Measurements from ENCODE around the gene POLG2.
"Not testable (repeated sequence)": the region's sequence is repeated elsewhere in the genome, so short reads cannot be mapped to it uniquely, and the experiment has no call there.

The POLG2 gene

DNA sequence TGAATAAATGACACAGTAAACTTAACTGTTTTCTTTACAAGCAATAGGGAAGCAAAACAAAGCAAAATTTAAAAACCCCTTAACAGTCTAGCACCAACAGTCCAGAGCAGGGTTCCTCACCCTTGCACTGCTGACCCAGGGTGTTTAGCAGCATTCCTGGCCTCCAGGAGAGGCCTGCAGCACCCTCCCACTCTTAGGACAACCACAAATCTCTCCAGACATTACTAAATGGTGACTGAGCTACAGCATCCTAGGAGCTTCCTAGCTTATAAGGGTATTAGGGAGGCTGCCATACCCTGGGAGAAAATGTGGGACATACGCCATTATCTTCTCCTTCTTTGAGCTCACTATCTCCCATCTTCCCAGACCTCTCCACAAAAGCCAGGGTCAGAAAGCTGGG lies 15.9 kb downstream of the POLG2 start:
- no peaks in the 10 kb centered on the region for H3K4me1 Mint-ChIP-seq (ENCODE audit: low read depth)
- H3K4me3 Mint-ChIP-seq = no peak overlapping the region
- H3K36me3 Mint-ChIP-seq (ENCODE audit: low read depth) = peaks cover 45% of the 10 kb centered on the region
- H3K27ac Mint-ChIP-seq = no peak overlapping the region
- H3K9me3 Mint-ChIP-seq = no peaks in the 10 kb centered on the region
- no peaks in the 10 kb centered on the region for H3K27me3 Mint-ChIP-seq

DNA sequence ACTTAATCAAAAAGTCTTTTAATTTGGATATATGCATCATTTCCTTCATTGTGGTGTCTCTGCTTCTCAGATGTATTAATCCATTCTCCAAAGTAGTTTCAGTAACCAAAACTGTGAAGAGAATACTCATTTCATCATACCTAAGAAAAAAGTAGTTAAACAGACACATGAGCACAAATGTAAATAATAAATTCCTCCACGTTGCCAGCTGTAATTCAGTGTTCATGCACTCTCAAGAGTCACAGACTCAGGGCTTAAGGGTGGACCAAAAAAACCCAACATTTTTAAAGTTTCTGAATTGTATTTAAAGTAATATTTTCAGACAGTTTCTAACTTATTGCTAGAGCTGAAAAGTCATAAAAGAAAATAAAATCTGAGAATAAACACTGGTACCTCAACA lies 19.0 kb downstream of the POLG2 start:
- no peaks in the 10 kb centered on the region for H3K4me1 Mint-ChIP-seq (ENCODE audit: low read depth)
- H3K27ac Mint-ChIP-seq = no peak overlapping the region
- H3K4me3 Mint-ChIP-seq = no peak overlapping the region
- H3K36me3 Mint-ChIP-seq (ENCODE audit: low read depth) = peaks cover 16% of the 10 kb centered on the region
- H3K27me3 Mint-ChIP-seq = no peaks in the 10 kb centered on the region
- H3K9me3 Mint-ChIP-seq = no peaks in the 10 kb centered on the region

DNA sequence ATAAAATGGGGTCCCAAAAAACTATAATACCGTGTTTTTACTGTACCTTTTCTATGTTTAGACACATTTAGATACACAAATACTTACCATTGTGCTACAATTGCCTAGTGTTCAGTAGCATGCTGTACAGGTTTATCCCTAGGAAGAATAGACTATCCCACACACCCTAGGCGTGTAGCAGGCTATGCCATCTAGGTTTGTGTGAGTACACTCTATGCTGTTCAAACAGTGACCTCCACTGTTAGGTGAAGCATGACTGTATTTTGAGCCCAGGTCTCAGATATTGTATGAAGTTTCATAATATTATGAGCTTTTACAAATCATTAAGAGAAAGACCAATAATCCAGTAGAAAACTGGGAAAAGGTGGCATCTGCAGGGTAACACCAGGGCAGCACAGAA lies 24.3 kb downstream of the POLG2 start:
- no peaks in the 10 kb centered on the region for H3K27me3 Mint-ChIP-seq
- H3K4me3 Mint-ChIP-seq = no peak overlapping the region
- no peaks in the 10 kb centered on the region for H3K4me1 Mint-ChIP-seq (ENCODE audit: low read depth)
- no peak overlapping the region for H3K27ac Mint-ChIP-seq
- peaks cover 8% of the 10 kb centered on the region for H3K36me3 Mint-ChIP-seq (ENCODE audit: low read depth)
- no peaks in the 10 kb centered on the region for H3K9me3 Mint-ChIP-seq

DNA sequence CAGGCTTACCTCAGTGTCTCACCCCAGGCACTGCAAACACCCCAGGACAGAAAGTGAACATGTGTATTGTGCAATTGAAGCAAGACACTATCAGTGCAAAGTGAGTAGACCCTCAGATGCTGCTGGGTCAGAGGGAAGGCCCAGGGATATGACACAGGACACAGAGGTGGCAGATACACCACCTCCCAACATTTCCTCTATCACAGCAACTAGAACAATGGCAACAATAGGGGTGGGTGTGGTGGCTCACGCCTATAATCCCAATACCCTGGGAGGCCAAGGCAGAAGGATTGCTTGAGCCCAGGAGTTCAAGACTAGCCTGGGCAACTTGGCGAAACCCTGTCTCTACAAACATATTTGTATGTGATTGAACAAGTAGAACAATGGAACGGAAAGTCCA lies 25.4 kb downstream of the POLG2 start:
- no peak overlapping the region for H3K27ac Mint-ChIP-seq
- H3K4me1 Mint-ChIP-seq (ENCODE audit: low read depth) = no peaks in the 10 kb centered on the region
- no peaks in the 10 kb centered on the region for H3K36me3 Mint-ChIP-seq (ENCODE audit: low read depth)
- H3K4me3 Mint-ChIP-seq = no peak overlapping the region
- no peaks in the 10 kb centered on the region for H3K9me3 Mint-ChIP-seq
- H3K27me3 Mint-ChIP-seq = no peaks in the 10 kb centered on the region

DNA sequence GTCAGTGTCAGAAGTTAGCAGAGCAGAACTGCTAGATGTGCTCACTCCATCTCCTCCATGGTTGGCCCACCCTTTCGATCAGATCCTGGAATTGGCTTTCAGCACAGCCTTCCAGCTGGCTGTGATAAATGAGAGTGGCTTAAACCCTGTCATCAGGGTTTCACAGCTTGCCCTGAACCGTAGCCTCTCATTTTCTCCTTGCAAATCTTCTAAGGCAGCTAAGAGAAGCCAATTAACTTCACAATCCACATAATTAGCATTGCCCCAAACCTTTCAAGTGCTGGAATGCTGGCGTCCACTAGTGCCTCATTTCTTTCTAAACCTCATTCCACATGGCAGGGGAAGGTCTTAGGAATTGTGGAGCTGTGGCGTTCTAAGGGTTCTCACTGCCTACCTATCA lies 26.2 kb downstream of the POLG2 start:
- Mint-ChIP-seq H3K27me3 (no peaks in the 10 kb centered on the region), H3K4me3 (no peak overlapping the region), H3K9me3 (no peaks in the 10 kb centered on the region), H3K36me3 (ENCODE audit: low read depth) (no peaks in the 10 kb centered on the region), H3K4me1 (ENCODE audit: low read depth) (no peaks in the 10 kb centered on the region), H3K27ac (no peak overlapping the region)

DNA sequence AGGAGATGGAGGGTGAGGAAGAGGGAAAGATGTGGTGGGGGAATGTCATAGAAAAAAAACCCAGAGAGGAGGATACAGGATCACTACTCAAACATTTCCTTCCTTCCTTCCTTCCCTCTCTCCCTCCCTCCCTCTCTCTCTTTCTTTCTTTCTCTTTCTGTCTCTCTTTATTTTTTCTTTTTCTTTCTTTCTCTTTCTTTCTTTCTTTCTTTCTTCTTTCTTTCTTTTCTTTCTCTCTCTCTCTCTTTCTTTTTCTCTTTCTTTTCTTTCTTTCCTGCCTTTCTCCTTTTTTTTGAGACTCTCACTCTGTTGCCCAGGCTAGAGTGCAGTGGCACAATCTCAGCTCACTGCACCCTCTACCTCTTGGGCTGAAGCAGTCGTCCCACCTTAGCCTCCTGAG lies 30.0 kb downstream of the POLG2 start:
- H3K9me3 Mint-ChIP-seq; H3K27me3 Mint-ChIP-seq; H3K36me3 Mint-ChIP-seq (ENCODE audit: low read depth); H3K27ac Mint-ChIP-seq; H3K4me1 Mint-ChIP-seq (ENCODE audit: low read depth); H3K4me3 Mint-ChIP-seq: not testable (repeated sequence)

DNA sequence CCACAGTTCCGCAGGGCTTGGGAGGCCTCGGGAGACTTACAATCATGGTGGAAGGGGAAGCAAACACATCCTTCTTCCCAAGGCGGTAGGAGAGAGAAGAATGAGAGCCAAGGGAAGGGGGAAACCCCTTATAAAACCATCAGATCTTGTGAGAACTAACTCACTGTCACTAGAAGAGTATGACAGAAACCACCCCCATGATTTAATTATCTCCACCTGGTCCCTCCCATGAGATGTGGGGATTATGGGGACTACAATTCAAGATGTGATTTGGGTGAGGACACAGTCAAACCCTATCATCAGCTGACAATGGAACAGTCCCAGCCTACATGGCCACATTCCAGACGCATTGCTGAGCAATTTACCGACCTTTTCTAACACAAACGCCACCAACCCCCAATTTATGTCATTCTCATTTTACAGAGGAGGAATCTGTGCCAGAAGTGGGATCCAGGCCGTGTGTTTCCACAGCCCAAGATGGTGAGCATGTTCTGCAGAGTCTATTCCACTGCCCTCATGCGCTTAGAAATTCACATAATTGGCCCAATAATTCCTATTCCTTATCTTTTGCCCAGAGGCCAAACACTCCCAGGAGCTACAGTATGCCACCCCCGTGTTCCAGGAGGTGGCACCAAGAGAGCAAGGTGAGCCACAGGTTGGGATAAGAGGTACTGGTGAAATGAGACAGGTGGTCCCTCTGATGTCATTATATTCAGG lies 30.7 kb downstream of the POLG2 start:
- H3K27me3 Mint-ChIP-seq = no peaks in the 10 kb centered on the region
- H3K36me3 Mint-ChIP-seq (ENCODE audit: low read depth) = no peaks in the 10 kb centered on the region
- no peak overlapping the region for H3K4me3 Mint-ChIP-seq
- H3K9me3 Mint-ChIP-seq = no peaks in the 10 kb centered on the region
- H3K27ac Mint-ChIP-seq = no peak overlapping the region
- no peaks in the 10 kb centered on the region for H3K4me1 Mint-ChIP-seq (ENCODE audit: low read depth)

DNA sequence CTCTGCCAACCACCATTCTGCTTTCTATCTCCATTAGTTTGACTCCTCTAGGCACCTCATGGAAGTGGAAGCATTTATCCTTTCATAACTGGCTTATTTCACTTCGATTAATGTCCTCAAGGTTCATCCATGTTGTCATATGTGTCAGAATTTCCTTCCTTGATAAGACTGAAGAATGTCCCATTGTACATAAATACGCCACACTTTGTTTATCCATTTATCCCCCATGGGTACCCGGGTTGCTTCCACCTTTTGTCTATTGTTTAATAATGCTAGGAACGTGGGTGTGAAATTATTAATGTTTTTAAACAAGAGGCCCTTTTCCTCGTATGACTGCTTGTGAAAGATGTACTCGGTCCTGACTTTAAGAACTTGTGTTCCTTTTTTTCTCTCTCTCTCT lies 35.1 kb downstream of the POLG2 start:
- H3K27ac Mint-ChIP-seq = no peak overlapping the region
- no peaks in the 10 kb centered on the region for H3K36me3 Mint-ChIP-seq (ENCODE audit: low read depth)
- no peak overlapping the region for H3K4me3 Mint-ChIP-seq
- no peaks in the 10 kb centered on the region for H3K9me3 Mint-ChIP-seq
- H3K27me3 Mint-ChIP-seq = no peaks in the 10 kb centered on the region
- peaks cover 9% of the 10 kb centered on the region for H3K4me1 Mint-ChIP-seq (ENCODE audit: low read depth)

DNA sequence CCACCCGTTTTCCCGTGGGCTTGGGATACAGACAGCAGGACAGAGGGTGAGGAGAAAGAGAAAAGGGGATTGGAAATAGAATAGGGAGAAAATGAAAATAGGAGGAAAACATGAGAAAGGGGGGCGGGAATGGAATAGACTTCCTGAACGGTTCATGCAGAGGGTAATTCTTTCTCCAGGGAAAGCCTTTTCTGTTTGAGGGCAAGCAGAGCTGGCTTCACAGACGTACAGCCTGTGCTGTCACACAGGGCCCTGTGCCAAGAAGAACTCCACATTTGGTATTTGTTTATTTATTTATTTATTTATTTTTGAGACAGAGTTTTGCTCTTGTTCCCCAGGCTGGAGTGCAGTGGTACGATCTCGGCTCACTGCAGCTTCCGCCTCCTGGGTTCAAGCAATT lies 35.9 kb downstream of the POLG2 start:
- H3K4me3 Mint-ChIP-seq = no peak overlapping the region
- H3K27me3 Mint-ChIP-seq = no peaks in the 10 kb centered on the region
- no peaks in the 10 kb centered on the region for H3K9me3 Mint-ChIP-seq
- H3K4me1 Mint-ChIP-seq (ENCODE audit: low read depth) = peaks cover 15% of the 10 kb centered on the region
- no peaks in the 10 kb centered on the region for H3K36me3 Mint-ChIP-seq (ENCODE audit: low read depth)
- no peak overlapping the region for H3K27ac Mint-ChIP-seq

DNA sequence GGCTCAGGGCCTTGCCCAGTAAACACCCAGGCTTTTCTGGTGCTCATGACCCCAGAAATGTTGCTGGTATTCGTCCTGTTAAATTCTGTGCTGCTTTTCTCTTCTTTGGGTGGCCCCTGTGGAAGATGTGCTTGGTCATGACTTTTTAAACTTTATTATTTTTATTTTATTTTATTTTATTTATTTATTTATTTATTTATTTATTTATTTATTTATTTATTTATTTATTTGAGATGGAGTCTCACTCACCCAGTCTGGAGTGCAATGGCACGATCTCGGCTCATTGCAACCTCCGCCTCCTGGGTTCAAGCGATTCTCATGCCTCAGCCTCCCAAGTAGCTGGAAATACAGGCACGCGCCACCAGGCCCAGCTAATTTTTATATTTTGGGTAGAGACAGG lies 37.0 kb downstream of the POLG2 start:
- H3K9me3 Mint-ChIP-seq; H3K27me3 Mint-ChIP-seq; H3K27ac Mint-ChIP-seq; H3K4me3 Mint-ChIP-seq; H3K36me3 Mint-ChIP-seq (ENCODE audit: low read depth): not testable (repeated sequence)
- H3K4me1 Mint-ChIP-seq (ENCODE audit: low read depth) = peaks cover 21% of the 10 kb centered on the region

DNA sequence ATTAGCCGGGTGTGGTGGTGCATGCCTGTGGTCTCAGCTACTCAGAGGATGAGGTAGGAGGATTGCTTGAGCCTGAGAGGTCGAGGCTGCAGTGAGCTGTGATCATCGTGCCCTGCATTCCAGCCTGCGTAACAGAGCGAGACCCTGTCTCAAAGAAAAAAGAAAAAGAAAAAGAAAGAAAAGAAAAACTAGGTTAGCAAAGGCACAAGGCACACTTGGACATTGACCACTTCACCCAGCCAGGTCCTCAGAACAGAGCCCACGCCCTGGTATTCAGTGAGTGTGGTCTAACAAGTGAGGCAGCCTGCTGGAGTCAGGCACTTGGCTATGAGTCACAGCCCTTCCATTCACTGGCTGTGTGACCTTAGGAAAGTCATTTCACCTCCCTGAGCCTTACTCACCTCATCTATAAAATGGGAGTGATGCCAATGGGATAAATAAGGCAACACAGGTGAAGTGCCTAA lies 37.5 kb downstream of the POLG2 start:
- Mint-ChIP-seq H3K36me3 (ENCODE audit: low read depth) (no peaks in the 10 kb centered on the region), H3K4me3 (no peak overlapping the region), H3K27me3 (no peaks in the 10 kb centered on the region), H3K27ac (no peak overlapping the region), H3K9me3 (no peaks in the 10 kb centered on the region), H3K4me1 (ENCODE audit: low read depth) (peaks cover 22% of the 10 kb centered on the region)

DNA sequence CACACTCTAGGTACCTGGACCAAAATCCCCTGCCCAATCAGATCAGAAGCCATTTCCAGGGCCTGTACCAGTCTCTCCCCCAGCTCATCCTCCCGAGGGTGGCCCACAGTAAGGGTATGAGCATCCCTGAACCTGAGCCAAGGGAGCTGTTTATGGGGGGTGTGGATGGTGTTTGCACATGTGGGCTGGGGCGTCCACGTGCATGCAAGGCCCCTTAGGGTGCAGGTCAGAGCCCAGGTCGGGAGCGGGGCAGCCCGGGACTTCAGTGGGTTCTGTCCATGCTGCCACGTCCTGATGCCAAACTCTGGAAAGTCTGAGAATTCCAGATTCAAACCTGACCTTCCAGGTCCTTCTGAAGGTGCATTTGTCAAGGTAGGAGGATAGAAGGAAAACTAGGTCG lies 38.1 kb downstream of the POLG2 start:
- Mint-ChIP-seq H3K9me3 (no peaks in the 10 kb centered on the region), H3K27me3 (no peaks in the 10 kb centered on the region), H3K27ac (no peak overlapping the region), H3K4me1 (ENCODE audit: low read depth) (peaks cover 22% of the 10 kb centered on the region), H3K36me3 (ENCODE audit: low read depth) (no peaks in the 10 kb centered on the region), H3K4me3 (no peak overlapping the region)

DNA sequence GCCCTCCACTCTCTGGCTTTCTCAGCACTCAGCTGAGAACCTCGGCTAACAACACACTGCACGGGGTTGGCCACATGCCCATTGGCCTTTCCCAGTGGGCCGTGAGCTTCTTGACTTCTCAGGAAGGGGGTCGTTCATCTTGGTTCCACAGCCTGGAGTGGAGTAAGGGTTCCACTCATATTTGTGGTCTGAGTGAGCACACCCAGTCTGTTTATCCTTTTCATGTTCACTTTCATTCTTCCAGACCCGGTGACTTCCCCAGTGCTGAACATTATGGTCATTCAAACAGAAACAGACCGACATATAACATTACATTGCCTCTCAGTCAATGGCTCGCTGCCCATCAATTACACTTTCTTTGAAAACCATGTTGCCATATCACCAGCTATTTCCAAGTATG lies 39.7 kb downstream of the POLG2 start:
- Mint-ChIP-seq H3K4me3 (no peak overlapping the region), H3K27ac (no peak overlapping the region), H3K4me1 (ENCODE audit: low read depth) (peaks cover 22% of the 10 kb centered on the region), H3K27me3 (no peaks in the 10 kb centered on the region), H3K36me3 (ENCODE audit: low read depth) (peaks cover 6% of the 10 kb centered on the region), H3K9me3 (no peaks in the 10 kb centered on the region)

DNA sequence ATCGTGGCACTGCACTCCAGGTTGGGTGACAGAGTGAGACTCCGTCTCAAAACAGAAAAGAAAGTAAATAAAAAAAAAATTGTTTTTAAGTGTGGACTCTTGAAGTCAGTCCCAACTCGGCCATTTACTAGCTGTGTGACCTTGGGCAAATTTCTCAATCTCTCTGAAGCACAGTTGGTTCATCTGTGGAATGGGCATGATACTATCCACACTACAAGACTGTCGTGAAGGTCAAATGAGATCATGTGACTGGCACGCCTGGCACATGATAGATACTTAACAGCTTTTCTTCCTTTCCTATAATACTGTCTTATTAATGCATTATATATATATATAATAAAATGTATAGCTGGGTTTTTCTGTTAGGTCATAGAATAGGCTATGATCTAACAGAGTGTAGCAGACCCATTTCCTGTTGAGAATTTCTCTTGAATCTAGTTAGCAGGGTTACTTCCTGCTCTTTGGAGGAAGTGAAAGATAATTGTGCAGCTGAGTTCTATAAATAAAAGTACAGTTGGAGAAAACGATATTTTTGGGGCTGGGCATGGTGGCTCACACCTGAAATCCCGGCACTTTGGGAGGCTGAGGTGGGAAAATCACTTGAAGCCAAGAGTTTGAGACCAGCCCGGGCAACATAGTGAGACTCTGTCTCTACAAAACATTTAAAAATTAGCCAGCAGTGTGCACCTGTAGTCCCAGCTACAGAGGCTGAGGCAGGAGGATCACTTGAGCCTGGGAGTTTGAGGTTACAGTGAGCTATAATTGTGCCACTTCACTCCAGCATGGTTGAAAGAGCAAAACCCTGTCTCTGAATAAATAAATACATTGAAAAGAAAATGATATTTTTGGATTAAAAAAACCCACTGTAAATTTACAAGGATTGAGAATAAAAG lies 40.6 kb downstream of the POLG2 start:
- Mint-ChIP-seq H3K27me3 (no peaks in the 10 kb centered on the region), H3K4me1 (ENCODE audit: low read depth) (peaks cover 22% of the 10 kb centered on the region), H3K27ac (no peak overlapping the region), H3K36me3 (ENCODE audit: low read depth) (peaks cover 6% of the 10 kb centered on the region), H3K4me3 (no peak overlapping the region), H3K9me3 (no peaks in the 10 kb centered on the region)

DNA sequence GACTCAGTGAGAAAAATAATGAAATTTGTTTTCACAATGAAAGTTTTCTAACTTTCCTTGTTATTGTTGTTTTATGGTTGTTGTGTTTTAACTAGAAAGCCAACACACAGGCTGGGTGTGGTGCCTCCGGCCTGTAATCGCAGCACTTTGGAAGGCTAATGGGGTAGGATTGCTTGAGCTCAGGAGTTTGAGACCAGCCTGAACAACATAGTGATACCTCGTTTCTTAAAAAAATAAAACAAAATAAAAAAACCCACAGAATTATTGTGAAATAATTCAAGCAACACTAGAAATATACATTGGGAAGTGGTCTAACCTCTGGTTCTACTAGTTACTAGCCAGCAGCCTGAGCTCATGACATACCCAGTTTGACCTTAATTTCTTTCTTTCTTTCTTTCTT lies 47.3 kb downstream of the POLG2 start:
- no peak overlapping the region for H3K27ac Mint-ChIP-seq
- H3K9me3 Mint-ChIP-seq = no peaks in the 10 kb centered on the region
- H3K36me3 Mint-ChIP-seq (ENCODE audit: low read depth) = peaks cover 6% of the 10 kb centered on the region
- H3K27me3 Mint-ChIP-seq = no peaks in the 10 kb centered on the region
- H3K4me3 Mint-ChIP-seq = no peak overlapping the region
- peaks cover 4% of the 10 kb centered on the region for H3K4me1 Mint-ChIP-seq (ENCODE audit: low read depth)
